GDM1 (cell line): Measurements from ENCODE around the gene GIMAP8.
A peak's percentile ranks its signal among the peaks of the same experiment; 100 is the strongest.
"Not testable (repeated sequence)": the region's sequence is repeated elsewhere in the genome, so short reads cannot be mapped to it uniquely, and the experiment has no call there.

Source experiments
- DNase-seq: peaks from one replicate; lab custom pipeline; 2025; lab: John Stamatoyannopoulos, UW

Gene GIMAP8

GRCh38 chr7:150435390-150436073, 14.9 kb upstream of the GIMAP8 start:
- peak; percentile 46 for DNase-seq

- no peak for DNase-seq
Observed at GRCh38 chr7:150439967-150440366, 10.5 kb upstream of the GIMAP8 start.

GRCh38 chr7:150441524-150441923, 8.9 kb upstream of the GIMAP8 start:
- DNase-seq = no peak

- no peak for DNase-seq
Observed at GRCh38 chr7:150442811-150443210, 7.6 kb upstream of the GIMAP8 start.

- DNase-seq = peak; percentile 27
Observed at GRCh38 chr7:150443793-150444540, 6.5 kb upstream of the GIMAP8 start.

- no peak for DNase-seq
Observed at GRCh38 chr7:150444674-150445365, 5.6 kb upstream of the GIMAP8 start.

- DNase-seq = no peak
Observed at GRCh38 chr7:150446288-150446938, 4.0 kb upstream of the GIMAP8 start.

GRCh38 chr7:150447966-150448788, 2.3 kb upstream of the GIMAP8 start:
- DNase-seq = no peak

GRCh38 chr7:150448789-150449147, 1.7 kb upstream of the GIMAP8 start:
- peak; percentile 77 for DNase-seq

- DNase-seq = no peak
Observed at GRCh38 chr7:150449206-150449952, 1.1 kb upstream of the GIMAP8 start.

- DNase-seq = peak; percentile 86
Observed at GRCh38 chr7:150451097-150451793, 815 bp downstream of the GIMAP8 start.

GRCh38 chr7:150451833-150452461, 1.5 kb downstream of the GIMAP8 start:
- peak; percentile 29 for DNase-seq

GRCh38 chr7:150453181-150453580, 2.8 kb downstream of the GIMAP8 start:
- DNase-seq = no peak

- no peak for DNase-seq
Observed at GRCh38 chr7:150453892-150454291, 3.5 kb downstream of the GIMAP8 start.

GRCh38 chr7:150457064-150457463, 6.6 kb downstream of the GIMAP8 start:
- DNase-seq = not testable (repeated sequence)

- DNase-seq = no peak
Observed at GRCh38 chr7:150458235-150458634, 7.8 kb downstream of the GIMAP8 start.

- no peak for DNase-seq
Observed at GRCh38 chr7:150458756-150459155, 8.3 kb downstream of the GIMAP8 start.

- no peak for DNase-seq
Observed at GRCh38 chr7:150461520-150461919, 11.1 kb downstream of the GIMAP8 start.

GRCh38 chr7:150462413-150462812, 12.0 kb downstream of the GIMAP8 start:
- DNase-seq = no peak

GRCh38 chr7:150463461-150463860, 13.0 kb downstream of the GIMAP8 start:
- no peak for DNase-seq
